HUES6 (cell line): ENCODE measurements around the gene SEMA3A.
"Not testable (repeated sequence)": the region's sequence is repeated elsewhere in the genome, so short reads cannot be mapped to it uniquely, and the experiment has no call there.

Source experiments
- H3K27ac ChIP-seq: 2 replicates; pipeline ENCODE4 v1.7.0; 2013; ENCODE audit warnings: low read depth, mild to moderate bottlenecking, low read length, inconsistent platforms
- H3K27me3 ChIP-seq: 2 replicates; pipeline ENCODE4 v1.6.1; 2013; ENCODE audit warnings: low read length; ENCODE audit not compliant: control insufficient read depth, insufficient read depth
- H3K36me3 ChIP-seq: 2 replicates; pipeline ENCODE4 v1.6.1; 2013; ENCODE audit warnings: low read length; ENCODE audit not compliant: control insufficient read depth, insufficient read depth
- H3K4me1 ChIP-seq: 2 replicates; pipeline ENCODE4 v1.6.1; 2013; ENCODE audit warnings: low read length; ENCODE audit not compliant: control insufficient read depth, insufficient read depth
- H3K4me3 ChIP-seq: 2 replicates; pipeline ENCODE4 v1.5.1; 2013; ENCODE audit warnings: low read depth, low read length
- H3K9ac ChIP-seq: one replicate; pipeline ENCODE4 v1.6.1; 2013; ENCODE audit warnings: mild to moderate bottlenecking, low read length
- H3K9me3 ChIP-seq: 2 replicates; pipeline ENCODE4 v1.6.1; 2013; ENCODE audit warnings: low read depth, low read length; ENCODE audit not compliant: control insufficient read depth, insufficient read depth

Gene SEMA3A

DNA sequence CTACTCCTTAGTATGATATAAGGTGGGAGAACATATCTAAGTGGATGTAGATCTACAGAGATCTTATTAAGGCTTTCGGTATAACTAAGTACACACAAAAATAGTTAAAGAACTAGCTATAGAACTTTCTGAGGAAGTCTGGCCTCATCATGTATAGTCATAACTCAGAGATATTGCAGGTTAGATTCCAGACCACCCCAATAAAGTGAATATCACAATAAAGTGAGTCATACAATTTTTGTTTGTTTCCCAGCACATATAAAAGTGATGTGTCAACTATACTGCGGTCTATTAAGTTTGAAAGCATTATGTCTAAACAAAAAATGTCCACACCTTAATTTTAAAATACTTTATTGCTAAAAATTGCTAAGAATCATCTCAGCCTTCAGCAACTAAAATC lies 24.7 kb upstream of the SEMA3A start:
- H3K9me3 ChIP-seq: peaks cover 14% of the 10 kb centered on the region
- H3K9ac ChIP-seq: no peak overlapping the region
- H3K36me3 ChIP-seq: no peaks in the 10 kb centered on the region
- H3K27ac ChIP-seq: no peak overlapping the region
- no peaks in the 10 kb centered on the region for H3K4me1 ChIP-seq
- H3K27me3 ChIP-seq: no peaks in the 10 kb centered on the region
- no peak overlapping the region for H3K4me3 ChIP-seq

DNA sequence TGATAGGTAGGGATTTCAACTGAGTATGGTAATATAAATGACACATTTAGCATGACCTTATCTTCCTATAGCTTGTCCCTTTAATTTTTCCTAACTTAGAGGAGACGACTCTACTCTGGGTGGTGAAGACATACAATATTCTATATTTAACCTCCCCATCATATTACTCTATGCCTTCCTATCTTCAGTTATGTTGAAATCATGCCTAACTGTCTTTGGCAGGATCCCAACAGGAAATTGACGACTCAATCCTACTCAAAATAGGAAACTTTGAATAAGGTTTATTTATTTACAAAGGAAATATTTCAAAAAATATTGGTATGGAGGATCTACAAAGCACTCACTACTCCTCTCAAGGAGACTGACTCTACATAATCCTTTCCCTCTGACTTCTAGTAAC lies 24.1 kb upstream of the SEMA3A start:
- H3K36me3 ChIP-seq: no peaks in the 10 kb centered on the region
- H3K4me3 ChIP-seq: no peak overlapping the region
- H3K27ac ChIP-seq: no peak overlapping the region
- peaks cover 14% of the 10 kb centered on the region for H3K9me3 ChIP-seq
- H3K4me1 ChIP-seq: no peaks in the 10 kb centered on the region
- no peaks in the 10 kb centered on the region for H3K27me3 ChIP-seq
- no peak overlapping the region for H3K9ac ChIP-seq

DNA sequence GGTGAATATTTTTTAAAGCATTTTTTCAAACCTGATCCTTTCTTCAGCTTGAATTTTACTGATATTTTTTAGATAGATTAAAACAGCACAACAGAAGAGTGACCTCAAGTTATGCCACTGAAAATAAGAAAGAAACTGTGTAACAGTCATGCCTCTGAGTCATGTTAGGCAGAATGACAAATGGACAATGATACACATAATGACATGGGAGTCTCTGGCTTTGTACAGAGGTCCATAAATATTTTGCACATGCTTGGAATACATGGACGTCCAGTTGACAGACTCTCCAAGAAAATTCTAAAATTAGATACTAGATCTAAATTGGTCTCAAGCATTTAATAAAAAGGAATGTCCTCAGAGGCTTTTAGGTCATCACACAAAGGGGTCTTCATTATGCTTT lies 21.9 kb upstream of the SEMA3A start:
- Histone ChIP-seq H3K9ac (no peak overlapping the region), H3K36me3 (no peaks in the 10 kb centered on the region), H3K27ac (no peak overlapping the region), H3K4me1 (no peaks in the 10 kb centered on the region), H3K27me3 (no peaks in the 10 kb centered on the region), H3K9me3 (peaks cover 14% of the 10 kb centered on the region), H3K4me3 (no peak overlapping the region)

DNA sequence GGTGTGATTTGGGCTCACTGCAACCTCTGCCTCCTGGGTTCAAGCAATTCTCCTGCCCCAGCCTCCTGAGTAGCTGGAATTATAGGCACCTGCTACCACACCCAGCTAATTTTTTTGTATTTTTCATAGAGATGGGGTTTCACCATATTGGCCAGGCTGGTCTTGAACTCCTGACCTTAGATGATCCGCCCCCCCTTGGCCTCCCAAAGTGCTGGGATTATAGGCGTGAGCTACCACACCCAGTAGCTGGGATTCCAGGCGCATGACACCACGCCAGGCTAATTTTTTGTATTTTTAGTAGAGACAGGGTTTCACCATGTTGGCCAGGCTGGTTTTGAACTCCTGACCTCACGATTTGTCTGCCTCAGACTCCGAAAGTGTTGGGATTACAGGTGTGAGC lies 20.2 kb upstream of the SEMA3A start:
- not testable (repeated sequence) for H3K36me3 ChIP-seq, H3K9me3 ChIP-seq, H3K4me1 ChIP-seq, H3K27ac ChIP-seq, H3K27me3 ChIP-seq, H3K9ac ChIP-seq, H3K4me3 ChIP-seq

DNA sequence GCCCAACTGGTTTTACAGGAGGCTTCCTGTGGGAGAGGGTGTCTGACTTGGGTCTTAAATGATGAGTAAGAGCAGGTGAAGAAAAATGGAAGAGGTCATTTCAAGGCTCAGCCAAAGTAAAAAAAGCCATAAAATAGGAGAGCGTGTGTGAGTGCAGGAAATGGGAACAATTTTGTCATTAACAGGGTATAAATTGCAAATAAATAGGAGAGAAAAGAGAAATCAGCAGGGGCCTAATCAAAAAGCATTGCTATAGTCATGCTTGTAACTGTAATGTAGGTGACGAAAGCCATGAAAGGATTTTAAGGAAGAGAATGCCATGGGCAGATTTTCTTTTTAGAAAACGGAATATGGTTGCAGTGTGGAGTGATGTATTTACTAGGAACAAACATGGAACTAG lies 15.7 kb upstream of the SEMA3A start:
- H3K9me3 ChIP-seq: no peaks in the 10 kb centered on the region
- no peaks in the 10 kb centered on the region for H3K27me3 ChIP-seq
- H3K4me1 ChIP-seq: peaks cover 28% of the 10 kb centered on the region
- no peaks in the 10 kb centered on the region for H3K36me3 ChIP-seq
- no peak overlapping the region for H3K9ac ChIP-seq
- H3K27ac ChIP-seq: no peak overlapping the region
- H3K4me3 ChIP-seq: no peak overlapping the region

DNA sequence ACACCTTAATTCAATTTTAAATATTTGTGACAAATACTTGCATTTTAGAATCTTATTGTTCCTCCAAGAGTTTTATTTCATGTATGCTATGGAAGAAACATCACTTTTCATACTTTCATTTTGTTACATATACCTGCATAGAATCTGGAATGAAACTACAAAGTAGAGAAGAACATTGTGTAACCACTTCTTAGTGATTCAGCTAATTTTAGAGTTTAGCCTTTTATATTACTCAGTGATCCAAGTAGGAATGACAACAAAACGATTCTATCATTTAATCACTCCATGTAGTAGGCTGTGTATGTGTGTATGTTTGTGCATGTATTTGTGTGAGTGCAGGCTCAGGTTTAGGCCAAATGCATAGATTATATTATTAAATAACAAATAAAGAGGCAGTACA lies 14.4 kb upstream of the SEMA3A start:
- Histone ChIP-seq H3K36me3 (no peaks in the 10 kb centered on the region), H3K27me3 (no peaks in the 10 kb centered on the region), H3K27ac (no peak overlapping the region), H3K9me3 (no peaks in the 10 kb centered on the region), H3K9ac (no peak overlapping the region), H3K4me3 (no peak overlapping the region), H3K4me1 (peaks cover 38% of the 10 kb centered on the region)

DNA sequence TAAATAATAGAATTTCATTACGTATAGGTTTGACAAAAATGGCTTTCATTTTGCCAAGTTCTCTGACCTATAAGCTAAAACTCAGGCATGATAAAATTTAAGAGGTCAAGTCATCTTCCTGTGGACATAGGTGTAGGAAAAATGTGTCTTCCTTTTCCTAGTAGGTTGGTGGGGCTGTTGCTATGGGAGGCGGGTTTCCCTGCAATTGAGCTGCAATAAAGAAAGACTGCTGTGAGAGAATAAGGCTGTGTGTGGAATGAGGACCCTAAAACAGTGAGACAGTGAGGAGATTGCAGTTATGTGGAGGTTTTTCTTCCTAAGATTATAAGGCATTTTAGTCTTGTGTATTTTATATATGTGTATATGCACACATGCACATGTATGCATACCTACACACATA lies 13.0 kb upstream of the SEMA3A start:
- Histone ChIP-seq H3K27me3 (no peaks in the 10 kb centered on the region), H3K9me3 (no peaks in the 10 kb centered on the region), H3K4me3 (no peak overlapping the region; the same call in 1 of the 2 replicates), H3K9ac (peak overlapping the region; percentile 22), H3K4me1 (peaks cover 41% of the 10 kb centered on the region), H3K27ac (peak overlapping the region; percentile 77; the same call in 1 of the 2 replicates), H3K36me3 (no peaks in the 10 kb centered on the region)

DNA sequence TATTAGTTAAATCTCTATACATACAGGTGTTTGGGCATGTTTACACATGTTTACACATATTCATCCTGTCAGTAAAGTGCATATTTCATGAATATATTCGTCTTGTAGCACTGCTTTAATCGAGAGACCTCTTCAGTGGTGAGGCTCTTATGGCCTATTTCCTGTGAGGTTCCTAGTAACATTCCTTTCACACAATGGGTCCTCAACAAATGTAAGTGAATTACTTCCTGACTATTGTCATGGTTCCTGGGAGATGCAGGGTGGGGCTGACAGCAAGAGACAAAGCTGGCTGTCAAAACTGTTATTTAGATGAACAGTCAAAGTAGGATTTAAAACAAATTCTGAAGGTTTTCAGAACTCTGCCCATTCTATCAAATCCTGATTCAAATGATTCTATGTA lies 12.4 kb upstream of the SEMA3A start:
- H3K27ac ChIP-seq: peak overlapping the region; percentile 77; the same call in 1 of the 2 replicates
- H3K4me1 ChIP-seq: peaks cover 47% of the 10 kb centered on the region
- H3K27me3 ChIP-seq: no peaks in the 10 kb centered on the region
- peak overlapping the region; percentile 22 for H3K9ac ChIP-seq
- no peaks in the 10 kb centered on the region for H3K36me3 ChIP-seq
- no peaks in the 10 kb centered on the region for H3K9me3 ChIP-seq
- no peak overlapping the region; the same call in 1 of the 2 replicates for H3K4me3 ChIP-seq

DNA sequence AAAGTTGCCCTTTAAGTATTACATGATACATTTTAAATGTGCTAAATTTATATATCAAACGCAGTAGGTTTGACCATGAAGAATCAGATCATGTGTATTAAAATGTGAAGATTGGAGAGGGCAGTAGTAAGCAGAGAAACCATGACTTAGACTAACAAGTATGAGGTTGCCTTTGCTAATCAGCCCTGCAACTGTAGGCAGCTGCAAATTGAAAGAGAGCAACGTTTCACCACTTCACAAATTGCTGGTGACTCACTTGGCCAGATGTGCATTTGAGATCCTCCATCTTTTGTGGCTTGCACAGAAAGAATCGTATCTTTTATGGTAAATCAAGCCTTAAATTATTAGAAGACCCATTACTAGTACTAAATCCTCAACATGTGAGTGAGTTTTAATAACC lies 10.1 kb upstream of the SEMA3A start:
- H3K27ac ChIP-seq: peak overlapping the region; percentile 35; the same call in 1 of the 2 replicates
- H3K4me3 ChIP-seq: no peak overlapping the region
- H3K9me3 ChIP-seq: no peaks in the 10 kb centered on the region
- no peak overlapping the region for H3K9ac ChIP-seq
- H3K27me3 ChIP-seq: no peaks in the 10 kb centered on the region
- no peaks in the 10 kb centered on the region for H3K36me3 ChIP-seq
- peaks cover 65% of the 10 kb centered on the region for H3K4me1 ChIP-seq

DNA sequence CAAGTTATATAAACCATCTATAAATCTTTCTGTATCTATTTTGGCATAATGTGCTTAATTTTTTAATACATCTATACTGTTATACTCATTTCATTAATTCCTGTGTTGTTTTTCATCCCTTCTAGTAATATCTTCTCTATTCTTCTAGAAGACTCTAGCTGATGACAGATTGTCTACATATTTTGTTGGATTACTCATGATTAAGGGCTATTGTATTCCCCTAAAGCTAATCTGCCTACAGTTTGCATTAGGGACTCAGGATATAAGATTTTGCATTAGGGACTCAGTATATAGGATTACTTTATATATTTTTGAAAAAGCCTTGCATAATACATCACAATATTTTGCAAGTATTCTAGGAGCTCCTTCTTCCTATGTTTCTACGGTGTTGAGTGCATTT lies 8.3 kb upstream of the SEMA3A start:
- Histone ChIP-seq H3K9ac (no peak overlapping the region), H3K27me3 (no peaks in the 10 kb centered on the region), H3K9me3 (no peaks in the 10 kb centered on the region), H3K27ac (peak overlapping the region; percentile 59), H3K4me3 (no peak overlapping the region), H3K36me3 (no peaks in the 10 kb centered on the region), H3K4me1 (peaks cover 73% of the 10 kb centered on the region)

DNA sequence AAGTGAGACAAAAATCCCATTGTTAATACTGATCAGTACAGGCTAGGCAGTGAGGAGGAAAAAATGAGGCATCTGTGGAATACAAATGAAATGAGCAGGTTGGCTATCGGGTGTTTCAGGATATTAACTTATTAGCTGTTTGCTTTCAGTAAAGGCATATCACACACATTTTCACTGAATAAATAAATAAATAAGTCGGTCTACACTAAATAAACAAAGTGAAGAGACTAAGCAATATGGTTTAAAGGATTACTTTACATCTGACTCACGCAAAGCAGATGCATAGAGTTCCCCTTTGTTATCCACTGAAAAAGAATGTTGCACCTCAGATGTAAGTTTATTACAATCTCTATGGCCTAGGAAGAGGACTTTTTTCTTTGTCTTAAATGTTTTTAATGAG lies 6.3 kb upstream of the SEMA3A start:
- Histone ChIP-seq H3K4me3 (no peak overlapping the region), H3K9me3 (no peaks in the 10 kb centered on the region), H3K27me3 (no peaks in the 10 kb centered on the region), H3K36me3 (no peaks in the 10 kb centered on the region), H3K4me1 (peaks cover 66% of the 10 kb centered on the region), H3K27ac (peak overlapping the region; percentile 86), H3K9ac (peak overlapping the region; percentile 51)

DNA sequence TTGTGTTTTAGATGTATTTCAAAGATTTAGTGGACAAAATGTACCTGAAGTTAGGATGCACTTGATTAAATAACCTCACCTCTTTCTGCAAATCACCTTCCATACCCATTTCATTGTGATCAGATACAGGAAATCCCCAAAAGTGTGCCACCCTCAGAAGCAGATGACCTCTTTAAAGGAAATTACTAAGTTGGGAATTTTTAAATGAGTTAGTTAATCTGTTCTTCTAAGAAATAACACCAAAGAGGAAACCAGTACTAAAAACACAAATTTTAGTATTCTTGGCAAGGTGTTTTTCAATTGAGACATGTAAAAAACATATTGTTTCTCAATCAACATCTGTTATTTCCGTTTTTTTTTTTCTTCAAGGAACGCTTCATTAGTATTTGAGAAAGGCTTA lies 4.6 kb upstream of the SEMA3A start:
- H3K9ac ChIP-seq: peak overlapping the region; percentile 12
- no peaks in the 10 kb centered on the region for H3K36me3 ChIP-seq
- no peaks in the 10 kb centered on the region for H3K9me3 ChIP-seq
- peaks cover 59% of the 10 kb centered on the region for H3K4me1 ChIP-seq
- H3K27ac ChIP-seq: peak overlapping the region; percentile 86
- H3K27me3 ChIP-seq: no peaks in the 10 kb centered on the region
- no peak overlapping the region for H3K4me3 ChIP-seq
